ENCODE measurements around the gene PPM1M.

The PPM1M gene

DNA sequence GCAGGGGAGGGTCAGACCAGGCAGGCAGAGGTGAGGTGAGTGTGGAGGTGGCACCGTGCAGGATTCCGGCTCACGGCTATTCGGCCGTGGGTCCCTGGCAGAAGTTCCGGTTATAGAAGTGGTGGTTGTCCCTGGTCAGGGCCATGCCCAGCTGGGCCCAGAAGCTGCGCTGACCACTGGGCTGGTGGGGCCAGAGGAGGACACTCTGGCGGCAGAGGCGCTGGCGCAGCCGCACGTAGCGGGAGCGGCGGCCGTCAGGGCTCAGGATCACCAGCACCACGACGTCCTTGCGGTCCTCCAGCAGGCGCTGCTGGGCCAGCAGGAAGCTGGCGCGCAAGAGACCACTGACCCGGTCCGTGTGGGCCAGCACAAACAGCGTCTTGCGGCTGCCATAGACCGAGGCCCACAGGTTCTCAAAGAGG lies 24.4 kb upstream of the PPM1M start:
- no peak for TF ChIP-seq TEAD4 (IDR thresholded peaks at IDR 0.05)
- TF ChIP-seq YY1 (IDR thresholded peaks at IDR 0.05; ENCODE audit: low read depth): no peak
- TF ChIP-seq EP300 (IDR thresholded peaks at IDR 0.05; ENCODE audit: borderline replicate concordance): no peak
- no peak for TF ChIP-seq TCF12 (IDR thresholded peaks at IDR 0.05; ENCODE audit: low read depth)
- TF ChIP-seq CEBPB (IDR thresholded peaks at IDR 0.05): no peak
- TF ChIP-seq, protein P1, sequence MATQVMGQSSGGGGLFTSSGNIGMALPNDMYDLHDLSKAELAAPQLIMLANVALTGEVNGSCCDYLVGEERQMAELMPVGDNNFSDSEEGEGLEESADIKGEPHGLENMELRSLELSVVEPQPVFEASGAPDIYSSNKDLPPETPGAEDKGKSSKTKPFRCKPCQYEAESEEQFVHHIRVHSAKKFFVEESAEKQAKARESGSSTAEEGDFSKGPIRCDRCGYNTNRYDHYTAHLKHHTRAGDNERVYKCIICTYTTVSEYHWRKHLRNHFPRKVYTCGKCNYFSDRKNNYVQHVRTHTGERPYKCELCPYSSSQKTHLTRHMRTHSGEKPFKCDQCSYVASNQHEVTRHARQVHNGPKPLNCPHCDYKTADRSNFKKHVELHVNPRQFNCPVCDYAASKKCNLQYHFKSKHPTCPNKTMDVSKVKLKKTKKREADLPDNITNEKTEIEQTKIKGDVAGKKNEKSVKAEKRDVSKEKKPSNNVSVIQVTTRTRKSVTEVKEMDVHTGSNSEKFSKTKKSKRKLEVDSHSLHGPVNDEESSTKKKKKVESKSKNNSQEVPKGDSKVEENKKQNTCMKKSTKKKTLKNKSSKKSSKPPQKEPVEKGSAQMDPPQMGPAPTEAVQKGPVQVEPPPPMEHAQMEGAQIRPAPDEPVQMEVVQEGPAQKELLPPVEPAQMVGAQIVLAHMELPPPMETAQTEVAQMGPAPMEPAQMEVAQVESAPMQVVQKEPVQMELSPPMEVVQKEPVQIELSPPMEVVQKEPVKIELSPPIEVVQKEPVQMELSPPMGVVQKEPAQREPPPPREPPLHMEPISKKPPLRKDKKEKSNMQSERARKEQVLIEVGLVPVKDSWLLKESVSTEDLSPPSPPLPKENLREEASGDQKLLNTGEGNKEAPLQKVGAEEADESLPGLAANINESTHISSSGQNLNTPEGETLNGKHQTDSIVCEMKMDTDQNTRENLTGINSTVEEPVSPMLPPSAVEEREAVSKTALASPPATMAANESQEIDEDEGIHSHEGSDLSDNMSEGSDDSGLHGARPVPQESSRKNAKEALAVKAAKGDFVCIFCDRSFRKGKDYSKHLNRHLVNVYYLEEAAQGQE (IDR thresholded peaks at IDR 0.05; ENCODE audit: low read depth): no peak
- TF ChIP-seq RAD21 (IDR thresholded peaks at IDR 0.05; ENCODE audit: low read depth): no peak
- no peak for TF ChIP-seq TAF1 (IDR thresholded peaks at IDR 0.05; ENCODE audit: low read depth)
- no peak for TF ChIP-seq EGR1 (IDR thresholded peaks at IDR 0.05)
- no peak for TF ChIP-seq NFIC (IDR thresholded peaks at IDR 0.05)
- no peak for TF ChIP-seq ZBTB7A (IDR thresholded peaks at IDR 0.05; ENCODE audit: low read depth)
- TF ChIP-seq, protein P2, sequence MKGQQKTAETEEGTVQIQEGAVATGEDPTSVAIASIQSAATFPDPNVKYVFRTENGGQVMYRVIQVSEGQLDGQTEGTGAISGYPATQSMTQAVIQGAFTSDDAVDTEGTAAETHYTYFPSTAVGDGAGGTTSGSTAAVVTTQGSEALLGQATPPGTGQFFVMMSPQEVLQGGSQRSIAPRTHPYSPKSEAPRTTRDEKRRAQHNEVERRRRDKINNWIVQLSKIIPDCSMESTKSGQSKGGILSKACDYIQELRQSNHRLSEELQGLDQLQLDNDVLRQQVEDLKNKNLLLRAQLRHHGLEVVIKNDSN (IDR thresholded peaks at IDR 0.05): no peak
- TF ChIP-seq, protein P3, sequence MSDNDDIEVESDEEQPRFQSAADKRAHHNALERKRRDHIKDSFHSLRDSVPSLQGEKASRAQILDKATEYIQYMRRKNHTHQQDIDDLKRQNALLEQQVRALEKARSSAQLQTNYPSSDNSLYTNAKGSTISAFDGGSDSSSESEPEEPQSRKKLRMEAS (IDR thresholded peaks at IDR 0.05): no peak
- no peak for TF ChIP-seq FOXM1 (IDR thresholded peaks at IDR 0.05; ENCODE audit: borderline replicate concordance, low read depth)

- TF ChIP-seq NFIC (IDR thresholded peaks at IDR 0.05): no peak
- TF ChIP-seq CREB1 (IDR thresholded peaks at IDR 0.05; ENCODE audit: low read depth): no peak
- TF ChIP-seq TAF1 (IDR thresholded peaks at IDR 0.05; ENCODE audit: low read depth): no peak
- TF ChIP-seq ZBTB7A (IDR thresholded peaks at IDR 0.05; ENCODE audit: low read depth): no peak
Observed at GRCh38 chr3:52221563-52222318, 23.8 kb upstream of the PPM1M start.

GRCh38 chr3:52222319-52223221 lies 23.0 kb upstream of the PPM1M start:
- no peak for TF ChIP-seq CEBPB (IDR thresholded peaks at IDR 0.05)
- TF ChIP-seq TEAD4 (IDR thresholded peaks at IDR 0.05): no peak
- TF ChIP-seq TAF1 (IDR thresholded peaks at IDR 0.05; ENCODE audit: low read depth): no peak
- TF ChIP-seq, protein P1 (IDR thresholded peaks at IDR 0.05; ENCODE audit: low read depth): no peak
- TF ChIP-seq NFIC (IDR thresholded peaks at IDR 0.05): no peak
- TF ChIP-seq RAD21 (IDR thresholded peaks at IDR 0.05; ENCODE audit: low read depth): no peak
- no peak for TF ChIP-seq CREB1 (IDR thresholded peaks at IDR 0.05; ENCODE audit: low read depth)
- TF ChIP-seq EGR1 (IDR thresholded peaks at IDR 0.05): no peak
- TF ChIP-seq YY1 (IDR thresholded peaks at IDR 0.05; ENCODE audit: low read depth): no peak

GRCh38 chr3:52223449-52224408 lies 21.8 kb upstream of the PPM1M start:
- TF ChIP-seq, protein P3 (IDR thresholded peaks at IDR 0.05): no peak
- no peak for TF ChIP-seq NFIC (IDR thresholded peaks at IDR 0.05)
- no peak for TF ChIP-seq TEAD4 (IDR thresholded peaks at IDR 0.05)
- no peak for TF ChIP-seq RAD21 (IDR thresholded peaks at IDR 0.05; ENCODE audit: low read depth)
- no peak for TF ChIP-seq FOXM1 (IDR thresholded peaks at IDR 0.05; ENCODE audit: borderline replicate concordance, low read depth)
- TF ChIP-seq TCF12 (IDR thresholded peaks at IDR 0.05; ENCODE audit: low read depth): no peak
- TF ChIP-seq, protein P1 (IDR thresholded peaks at IDR 0.05; ENCODE audit: low read depth): no peak
- no peak for TF ChIP-seq TAF1 (IDR thresholded peaks at IDR 0.05; ENCODE audit: low read depth)
- TF ChIP-seq EGR1 (IDR thresholded peaks at IDR 0.05): no peak
- no peak for TF ChIP-seq EP300 (IDR thresholded peaks at IDR 0.05; ENCODE audit: borderline replicate concordance)
- TF ChIP-seq, protein P2 (IDR thresholded peaks at IDR 0.05): no peak
- TF ChIP-seq ZBTB7A (IDR thresholded peaks at IDR 0.05; ENCODE audit: low read depth): no peak
- TF ChIP-seq CREB1 (IDR thresholded peaks at IDR 0.05; ENCODE audit: low read depth): no peak
- no peak for TF ChIP-seq YY1 (IDR thresholded peaks at IDR 0.05; ENCODE audit: low read depth)

Data from Ishikawa (cell line).